ENCODE results near the gene PROM1.

GRCh38 chr4:15951781-15952180 is 132.0 kb downstream of the PROM1 start:
- TF ChIP-seq CTCF (IDR thresholded peaks at IDR 0.05; ENCODE audit: poor library complexity) (no peak), EZH2phosphoT487 (IDR thresholded peaks at IDR 0.05; ENCODE audit: low read depth, severe bottlenecking, unreplicated experiment) (no peak)
